Adrenal gland (tissue), 5 donors: ENCODE results near the gene AP1S3.

Source experiments
- POLR2A ChIP-seq, 2 donors: fragments of 450-650 bp; IDR thresholded peaks; one replicate each; pipeline ENCODE4 v1.6.1; 2017; ENCODE audit warnings: antibody characterized with exemption in 2 of 2, mild to moderate bottlenecking in 2 of 2, moderate library complexity in 1 of 2
- TF ChIP-seq, protein P1 (sequence below), 6 experiments: fragments of 450-650 bp in 4 of 6; fragments of 200-600 bp in 2 of 6; sonication (generic) in 1 of 6; IDR thresholded peaks; 1 replicate in 5 of 6; 2 replicates in 1 of 6; pipeline versions ENCODE4 v1.5.1 to v1.8.0; 2016 to 2021; ENCODE audit warnings: antibody characterized with exemption in 6 of 6, mild to moderate bottlenecking in 2 of 6, moderate library complexity in 1 of 6
- donor health status: DM: no; HTN: no; CAD: no.

DNA sequence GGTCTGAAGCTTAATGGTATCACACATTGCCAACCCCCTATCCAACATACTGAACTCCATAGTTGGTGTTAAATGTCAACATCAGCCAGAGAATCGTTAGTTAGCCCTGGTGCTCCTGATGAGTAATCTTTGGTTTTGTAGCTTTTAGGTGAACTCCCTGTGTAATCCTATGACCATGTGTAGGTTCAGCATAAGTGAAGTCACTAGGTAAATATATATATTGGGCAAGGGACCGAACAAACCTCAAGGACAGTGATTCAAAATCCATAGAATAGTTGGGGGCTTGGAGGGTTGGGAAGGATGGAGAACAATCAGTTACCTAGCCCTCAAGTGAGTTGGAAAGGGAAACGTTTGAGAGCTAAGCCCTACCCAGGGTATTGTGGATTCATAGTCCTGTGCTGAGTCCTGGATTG is 16.0 kb upstream of the AP1S3 start:
- no peak for TF ChIP-seq POLR2A (IDR thresholded peaks at IDR 0.05)
- TF ChIP-seq, protein P1, sequence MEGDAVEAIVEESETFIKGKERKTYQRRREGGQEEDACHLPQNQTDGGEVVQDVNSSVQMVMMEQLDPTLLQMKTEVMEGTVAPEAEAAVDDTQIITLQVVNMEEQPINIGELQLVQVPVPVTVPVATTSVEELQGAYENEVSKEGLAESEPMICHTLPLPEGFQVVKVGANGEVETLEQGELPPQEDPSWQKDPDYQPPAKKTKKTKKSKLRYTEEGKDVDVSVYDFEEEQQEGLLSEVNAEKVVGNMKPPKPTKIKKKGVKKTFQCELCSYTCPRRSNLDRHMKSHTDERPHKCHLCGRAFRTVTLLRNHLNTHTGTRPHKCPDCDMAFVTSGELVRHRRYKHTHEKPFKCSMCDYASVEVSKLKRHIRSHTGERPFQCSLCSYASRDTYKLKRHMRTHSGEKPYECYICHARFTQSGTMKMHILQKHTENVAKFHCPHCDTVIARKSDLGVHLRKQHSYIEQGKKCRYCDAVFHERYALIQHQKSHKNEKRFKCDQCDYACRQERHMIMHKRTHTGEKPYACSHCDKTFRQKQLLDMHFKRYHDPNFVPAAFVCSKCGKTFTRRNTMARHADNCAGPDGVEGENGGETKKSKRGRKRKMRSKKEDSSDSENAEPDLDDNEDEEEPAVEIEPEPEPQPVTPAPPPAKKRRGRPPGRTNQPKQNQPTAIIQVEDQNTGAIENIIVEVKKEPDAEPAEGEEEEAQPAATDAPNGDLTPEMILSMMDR (IDR thresholded peaks at IDR 0.05), result no peak
